HG02588 (cell line): ENCODE measurements around the gene RNF31.

Source experiments
- ATAC-seq: cut with Tn5 transposase; IDR thresholded peaks from one replicate; pipeline ENCODE4 v1.9.1; 2021; ENCODE audit warnings: mild to moderate bottlenecking, moderate library complexity; ENCODE audit not compliant: unreplicated experiment

The RNF31 gene

DNA sequence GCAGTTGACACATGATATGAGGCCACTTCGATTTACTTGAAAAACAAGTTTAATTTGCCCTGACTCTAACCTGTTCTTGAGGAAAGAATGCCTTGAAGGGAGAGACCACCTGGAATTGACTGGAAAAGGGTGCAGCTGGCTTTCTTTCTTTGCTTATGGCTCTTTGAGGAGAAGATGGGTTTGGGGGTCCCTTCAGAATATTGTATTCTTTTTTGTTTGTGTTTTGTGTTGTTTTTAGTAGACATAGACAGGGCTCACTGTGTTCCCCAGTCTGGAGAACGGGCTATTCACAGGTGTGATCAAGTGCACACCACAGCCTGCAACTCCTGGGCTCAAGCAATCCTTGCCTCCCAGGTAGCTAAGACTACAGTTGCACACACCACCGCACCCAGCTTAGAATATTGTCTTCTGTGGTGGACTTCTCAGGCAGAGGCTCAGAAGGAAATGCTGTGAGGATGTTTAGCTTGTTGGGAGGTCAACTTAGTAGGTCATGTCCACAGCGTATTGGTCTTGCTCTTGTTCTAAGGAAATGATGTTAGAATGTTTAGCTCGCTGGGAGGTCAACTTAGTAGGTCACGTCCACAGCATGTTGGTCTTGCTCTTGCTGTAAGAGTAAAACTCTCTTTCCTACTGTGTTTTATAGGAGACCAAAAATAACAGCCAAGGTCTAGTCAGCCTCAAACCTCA lies 31.0 kb upstream of the RNF31 start:
- no peak for ATAC-seq

DNA sequence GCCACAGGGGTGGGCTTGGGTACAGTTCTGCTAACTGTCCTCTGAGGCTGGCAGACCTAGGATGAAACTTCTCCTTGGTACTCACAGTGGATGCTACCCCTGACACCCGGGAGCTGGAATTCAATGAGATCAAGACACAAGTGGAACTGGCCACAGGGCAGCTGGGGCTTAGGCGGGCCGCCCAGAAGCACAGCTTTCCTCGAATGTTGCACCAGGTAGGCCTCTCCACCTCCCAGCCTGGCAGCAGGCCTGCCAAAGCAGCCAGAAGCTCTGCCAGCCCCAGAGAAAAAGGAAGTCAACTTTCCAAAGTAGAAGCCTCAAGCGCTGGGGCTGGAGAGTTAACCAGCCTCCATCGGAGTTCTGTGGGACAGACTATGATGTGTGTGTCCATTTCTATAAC lies 30.1 kb upstream of the RNF31 start:
- ATAC-seq: no peak

DNA sequence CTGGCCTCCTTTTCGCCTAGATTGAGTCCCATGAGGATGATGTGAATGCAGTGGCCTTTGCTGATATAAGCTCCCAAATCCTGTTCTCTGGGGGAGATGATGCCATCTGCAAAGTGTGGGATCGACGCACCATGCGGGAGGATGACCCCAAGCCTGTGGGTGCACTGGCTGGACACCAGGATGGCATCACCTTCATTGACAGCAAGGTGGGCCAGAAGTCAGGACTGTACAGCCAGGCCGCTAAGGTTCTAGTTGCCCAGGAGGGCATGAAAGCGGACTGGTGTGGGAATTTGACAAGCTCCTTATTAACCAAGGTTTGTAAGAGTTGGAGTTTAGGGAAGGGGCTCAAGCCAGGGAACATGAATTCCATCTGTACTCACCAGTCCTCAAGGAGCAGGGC lies 27.6 kb upstream of the RNF31 start:
- no peak for ATAC-seq

DNA sequence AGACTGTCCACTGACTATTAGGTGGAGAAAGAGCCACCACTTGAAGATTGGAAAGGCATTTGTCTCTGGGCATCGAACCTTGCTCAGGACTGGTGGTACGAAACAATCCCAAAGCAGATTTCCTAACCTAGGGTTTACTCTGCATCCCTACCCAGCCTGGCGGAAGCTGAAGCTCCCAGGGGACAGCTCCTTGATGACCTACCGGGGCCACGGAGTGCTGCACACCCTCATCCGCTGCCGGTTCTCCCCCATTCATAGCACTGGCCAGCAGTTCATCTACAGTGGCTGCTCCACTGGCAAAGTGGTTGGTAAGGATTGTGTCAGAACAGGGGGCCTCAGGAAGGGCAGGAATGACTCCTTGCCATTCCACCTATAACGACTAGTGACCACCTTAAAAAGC lies 26.1 kb upstream of the RNF31 start:
- no peak for ATAC-seq

DNA sequence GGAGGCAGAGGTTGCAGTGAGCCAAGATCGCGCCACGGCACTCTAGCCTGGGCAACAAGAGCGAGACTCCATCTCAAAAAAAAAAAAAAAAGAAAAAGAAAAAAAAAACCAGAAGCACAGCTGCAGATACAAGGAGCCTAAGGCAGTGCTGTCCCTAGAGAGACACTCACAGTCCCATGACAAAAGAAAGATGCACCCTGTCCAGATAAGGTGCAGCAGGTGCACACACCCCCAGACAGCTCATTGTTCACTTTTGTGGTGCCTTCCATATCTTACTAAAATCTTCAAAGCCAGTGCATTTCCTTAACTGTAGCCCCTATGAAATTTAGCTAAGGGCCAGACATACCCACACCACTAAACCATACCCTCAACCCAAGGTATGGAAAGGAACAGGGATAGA lies 24.9 kb upstream of the RNF31 start:
- ATAC-seq: no peak

DNA sequence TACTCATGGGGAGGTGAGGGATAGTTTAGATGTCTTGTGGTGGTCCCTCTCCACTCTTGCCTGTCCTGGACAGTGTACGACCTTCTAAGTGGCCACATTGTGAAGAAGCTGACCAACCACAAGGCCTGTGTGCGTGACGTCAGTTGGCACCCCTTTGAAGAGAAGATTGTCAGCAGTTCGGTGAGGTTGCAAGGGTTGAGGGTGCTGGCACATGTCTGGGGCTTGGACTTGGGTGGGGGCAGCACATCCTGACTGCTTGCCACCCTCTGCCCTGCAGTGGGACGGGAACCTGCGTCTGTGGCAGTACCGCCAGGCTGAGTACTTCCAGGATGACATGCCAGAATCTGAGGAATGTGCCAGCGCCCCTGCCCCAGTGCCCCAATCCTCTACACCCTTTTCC lies 24.4 kb upstream of the RNF31 start:
- no peak for ATAC-seq

DNA sequence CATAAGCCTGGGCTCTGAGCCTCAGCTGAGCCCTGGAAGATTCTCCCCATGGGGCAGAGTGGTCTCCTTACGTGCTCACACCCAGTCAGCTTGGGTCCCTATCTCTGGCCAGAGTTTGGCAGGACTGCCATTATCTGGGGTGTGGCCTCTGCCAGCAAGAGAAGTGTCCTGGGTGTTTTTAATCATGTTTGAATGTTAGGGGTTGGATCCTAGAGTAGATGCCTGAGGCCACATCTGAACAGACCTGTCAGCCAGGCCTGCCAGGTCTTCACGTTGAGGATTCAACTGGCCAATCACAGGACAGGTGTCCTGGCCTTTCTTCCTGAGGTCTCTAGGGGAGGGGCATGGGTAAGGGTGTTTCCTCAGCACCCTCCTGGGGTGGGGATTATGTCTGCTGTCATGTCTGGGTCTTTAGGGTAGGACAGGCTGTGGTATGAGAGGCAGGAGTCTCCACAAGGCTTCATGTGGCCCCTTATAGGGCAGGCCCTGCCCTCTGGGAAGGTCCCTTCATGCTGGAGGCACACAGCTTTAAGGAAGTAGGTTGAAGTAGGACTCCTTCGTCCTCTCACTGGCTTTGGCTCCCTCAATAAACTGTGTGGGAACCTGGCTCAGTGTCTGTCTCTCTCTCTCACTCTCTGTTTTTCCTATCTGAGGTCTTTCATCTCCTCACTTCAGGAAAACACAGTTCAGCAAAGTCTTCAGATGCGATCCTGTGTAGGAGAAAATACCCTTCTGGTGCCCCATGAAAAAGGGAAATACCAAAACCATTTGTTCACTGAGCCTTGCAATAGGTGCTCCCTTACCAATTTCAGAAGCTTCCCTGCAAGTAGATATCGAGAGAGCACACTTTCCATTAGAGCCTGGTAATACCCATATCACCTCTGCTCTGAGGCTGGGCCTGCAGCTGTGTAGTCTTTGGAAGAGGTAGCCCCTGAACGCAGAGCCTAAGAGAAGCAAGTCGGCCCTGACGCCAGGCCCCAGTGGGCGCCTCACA lies 23.6 kb upstream of the RNF31 start:
- ATAC-seq: peak; percentile 74

DNA sequence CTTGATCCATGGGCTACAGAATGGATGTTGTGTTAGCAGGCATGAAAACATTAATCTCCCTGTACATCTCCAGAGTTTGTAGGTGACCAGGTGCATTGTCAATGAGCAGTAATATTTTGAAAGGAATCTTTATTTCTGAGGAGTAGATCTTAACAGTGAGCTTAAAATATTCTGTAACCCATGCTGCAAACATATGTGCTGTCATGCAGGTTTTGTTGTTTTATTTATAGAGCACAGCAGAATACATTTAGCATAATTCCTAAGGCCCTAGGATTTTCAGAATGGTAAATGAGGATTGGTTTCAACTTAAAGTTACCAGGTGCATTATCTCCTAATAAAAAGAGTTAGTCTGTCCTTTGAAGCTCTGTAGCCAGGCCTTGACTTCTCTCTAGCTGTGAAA lies 20.4 kb upstream of the RNF31 start:
- no peak for ATAC-seq

DNA sequence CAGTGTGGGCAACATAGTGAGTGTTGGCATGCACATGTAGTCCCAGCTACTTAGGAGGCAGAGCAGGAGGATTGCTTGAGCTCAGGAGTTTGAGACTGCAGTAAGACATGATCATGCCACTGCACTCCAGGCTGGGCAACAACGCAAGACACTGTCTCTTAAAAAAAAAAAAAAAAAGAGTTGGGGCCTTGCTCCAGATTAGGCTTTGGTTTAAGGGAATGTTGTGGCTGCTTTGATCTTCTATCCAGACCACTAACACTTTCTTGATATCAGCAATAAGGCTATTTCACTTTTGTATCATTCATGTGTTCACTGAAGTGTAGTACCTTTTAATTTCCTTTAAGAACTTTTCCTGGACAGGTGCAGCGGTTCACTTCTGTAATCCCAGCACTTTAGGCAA lies 19.6 kb upstream of the RNF31 start:
- no peak for ATAC-seq

DNA sequence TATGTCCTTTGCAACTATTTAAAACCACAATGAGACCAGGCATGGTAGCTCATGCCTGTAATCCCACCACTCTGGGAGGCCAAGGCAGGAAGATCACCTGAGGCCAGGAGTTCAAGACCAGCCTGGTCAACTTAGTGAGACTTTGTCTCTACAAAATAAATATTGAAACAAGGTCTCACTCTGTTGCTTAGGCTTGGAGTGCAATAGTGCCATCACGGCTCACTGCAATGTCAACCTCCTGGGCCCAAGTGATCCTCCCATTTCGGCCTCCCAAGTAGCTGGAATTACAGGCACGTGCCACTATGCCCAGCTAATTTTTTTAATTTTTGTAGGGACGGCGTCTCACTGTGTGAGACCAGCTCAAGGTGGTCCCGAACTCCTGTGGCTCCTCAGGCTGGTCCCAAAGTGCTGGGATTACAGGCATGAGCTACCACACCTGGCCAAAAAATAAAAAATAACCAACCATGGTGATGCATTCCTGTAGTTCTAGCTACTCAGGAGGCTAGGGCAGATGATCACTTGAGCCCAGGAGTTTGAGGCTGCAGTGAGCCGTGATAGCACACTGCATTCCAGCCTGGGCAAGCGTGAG lies 17.8 kb upstream of the RNF31 start:
- no peak for ATAC-seq

DNA sequence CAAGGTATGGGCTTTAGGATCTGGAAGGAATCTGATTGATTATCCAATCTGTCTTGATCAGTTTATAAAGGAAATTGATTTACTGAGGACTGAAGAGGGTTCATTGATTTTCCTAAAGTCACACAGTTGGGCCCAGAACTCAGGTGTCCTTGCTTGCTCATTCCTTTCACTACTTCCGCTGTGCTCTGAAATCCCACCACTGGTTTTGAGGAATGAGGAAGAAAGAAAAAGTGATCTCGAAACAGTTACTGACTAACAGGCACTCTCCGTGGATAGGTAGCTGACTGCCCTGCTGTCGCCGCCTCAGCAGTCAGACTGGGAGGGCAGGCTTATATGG lies 16.9 kb upstream of the RNF31 start, which contains the start of gene FITM1:
Gene FITM1, plus strand, starts transcription at position 280 of the 337 bp plus-strand sequence. CDS start 905 bp downstream, outside the sequence.
- ATAC-seq: no peak

DNA sequence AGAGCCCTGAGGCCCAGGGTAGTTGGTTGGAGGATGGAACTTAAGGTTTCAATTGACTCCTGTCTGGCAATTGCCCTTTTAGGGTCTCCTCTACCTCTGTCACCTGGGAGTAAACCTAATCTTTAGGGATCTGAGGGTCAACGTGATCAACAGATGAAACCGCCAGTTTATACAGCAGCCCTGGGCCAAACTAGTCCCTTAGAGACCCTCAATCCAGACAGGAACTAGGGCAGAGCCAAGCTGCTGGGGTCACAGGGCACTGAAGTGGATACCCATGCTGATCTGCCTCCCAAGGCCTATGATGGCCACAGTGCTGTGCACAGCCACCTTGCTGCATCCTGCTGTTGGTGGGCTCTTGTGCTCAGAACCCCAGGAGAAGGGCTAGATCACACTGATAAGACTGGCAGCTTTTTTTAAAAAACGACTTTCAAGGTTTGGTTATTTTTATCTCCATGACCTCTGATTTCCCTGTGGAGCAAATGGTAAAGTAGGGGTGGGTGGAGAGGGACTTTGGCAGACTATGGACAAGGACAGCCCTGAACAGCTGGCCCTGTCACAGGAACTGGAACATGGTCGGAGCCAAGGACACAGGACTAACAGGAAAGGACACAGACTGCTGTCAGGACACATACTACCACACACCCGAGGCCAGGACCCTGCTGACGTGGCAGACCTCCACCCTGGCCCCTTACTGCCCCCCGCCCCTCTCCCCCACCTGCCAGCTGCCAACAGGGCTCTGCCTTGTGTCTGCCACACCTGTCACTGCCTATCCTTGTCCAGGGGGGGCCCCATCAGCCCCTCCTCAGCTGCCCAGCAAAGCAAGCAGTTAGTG lies 16.4 kb upstream of the RNF31 start:
- no peak for ATAC-seq

DNA sequence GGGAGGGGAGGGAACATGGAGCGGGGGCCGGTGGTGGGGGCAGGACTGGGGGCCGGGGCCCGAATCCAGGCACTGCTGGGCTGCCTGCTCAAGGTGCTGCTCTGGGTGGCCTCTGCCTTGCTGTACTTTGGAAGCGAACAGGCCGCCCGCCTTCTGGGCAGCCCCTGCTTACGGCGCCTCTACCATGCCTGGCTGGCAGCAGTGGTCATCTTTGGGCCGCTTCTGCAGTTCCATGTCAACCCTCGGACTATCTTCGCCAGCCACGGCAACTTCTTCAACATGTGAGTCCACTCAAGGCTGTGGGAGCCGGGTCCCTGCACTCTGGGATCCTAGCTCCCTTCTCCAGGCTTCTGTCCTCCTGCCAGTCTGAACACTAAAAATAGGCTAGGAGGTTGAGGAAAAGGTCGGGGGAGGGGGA lies 15.7 kb upstream of the RNF31 start:
- ATAC-seq: no peak

DNA sequence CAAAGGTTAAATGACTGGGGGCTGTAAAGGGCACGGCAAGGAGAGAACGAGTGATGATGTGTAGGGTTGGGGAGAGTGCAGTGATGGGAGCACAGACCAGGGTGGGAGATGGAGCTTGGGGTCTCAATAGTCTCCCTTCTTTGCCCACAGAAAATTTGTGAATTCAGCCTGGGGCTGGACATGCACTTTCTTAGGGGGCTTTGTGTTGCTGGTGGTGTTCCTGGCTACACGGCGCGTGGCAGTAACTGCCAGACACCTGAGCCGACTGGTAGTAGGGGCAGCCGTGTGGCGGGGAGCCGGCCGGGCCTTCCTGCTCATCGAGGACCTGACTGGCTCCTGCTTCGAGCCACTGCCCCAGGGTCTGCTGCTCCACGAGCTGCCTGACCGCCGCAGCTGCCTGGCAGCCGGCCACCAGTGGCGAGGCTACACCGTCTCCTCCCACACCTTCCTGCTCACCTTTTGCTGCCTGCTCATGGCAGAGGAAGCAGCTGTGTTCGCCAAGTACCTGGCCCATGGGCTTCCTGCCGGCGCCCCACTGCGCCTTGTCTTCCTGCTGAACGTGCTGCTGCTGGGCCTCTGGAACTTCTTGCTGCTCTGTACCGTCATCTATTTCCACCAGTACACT lies 15.1 kb upstream of the RNF31 start:
- ATAC-seq: no peak

DNA sequence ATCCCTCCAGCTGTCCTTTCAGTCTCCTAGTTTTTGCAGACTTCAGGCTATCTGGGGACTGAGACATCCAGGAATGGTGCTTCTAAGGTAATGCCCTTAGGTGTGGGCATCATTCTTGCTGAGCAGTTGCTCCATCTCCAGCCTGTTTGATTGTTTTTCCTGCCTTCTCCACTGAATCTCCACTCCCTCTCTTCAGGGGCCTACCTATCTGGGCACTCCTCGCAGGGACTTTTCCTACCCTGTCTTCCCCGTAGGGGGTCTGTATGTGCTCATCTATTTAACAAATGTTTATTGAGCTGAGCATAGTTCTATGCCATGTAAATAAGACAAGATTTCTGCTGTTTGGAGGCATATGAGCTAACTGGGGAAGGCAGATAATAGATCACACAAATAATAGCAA lies 14.3 kb upstream of the RNF31 start:
- no peak for ATAC-seq

DNA sequence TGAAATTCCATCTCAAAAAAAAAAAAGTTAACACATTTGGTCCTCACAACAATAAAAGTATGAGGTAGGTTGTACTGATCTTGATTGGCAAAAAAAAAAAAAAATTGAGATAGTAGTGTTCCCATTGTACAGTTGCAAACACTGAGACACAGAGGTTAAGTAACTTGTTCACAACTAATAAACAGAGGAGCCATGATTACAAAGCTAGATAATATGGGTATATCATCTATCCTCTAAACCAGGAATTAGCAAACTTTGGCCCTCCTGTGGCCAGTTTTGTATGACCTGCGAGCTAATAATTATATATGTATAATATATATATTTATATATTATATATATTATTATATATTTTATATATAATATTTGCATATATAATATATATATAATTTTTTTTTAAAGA lies 13.6 kb upstream of the RNF31 start:
- no peak for ATAC-seq

DNA sequence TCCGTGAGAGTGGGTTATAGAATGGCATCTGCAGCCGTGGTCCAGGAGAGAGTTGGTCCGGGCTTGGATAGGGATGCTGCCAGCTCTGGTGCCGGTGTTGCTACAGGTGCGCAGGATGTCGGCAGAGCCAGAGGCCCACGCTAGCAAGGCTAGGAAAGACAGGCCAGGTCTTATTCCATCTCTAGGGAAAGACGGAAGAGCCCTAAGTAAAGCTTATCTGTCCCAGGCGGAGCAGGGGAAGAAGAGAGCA lies 11.8 kb upstream of the RNF31 start:
- ATAC-seq: no peak

DNA sequence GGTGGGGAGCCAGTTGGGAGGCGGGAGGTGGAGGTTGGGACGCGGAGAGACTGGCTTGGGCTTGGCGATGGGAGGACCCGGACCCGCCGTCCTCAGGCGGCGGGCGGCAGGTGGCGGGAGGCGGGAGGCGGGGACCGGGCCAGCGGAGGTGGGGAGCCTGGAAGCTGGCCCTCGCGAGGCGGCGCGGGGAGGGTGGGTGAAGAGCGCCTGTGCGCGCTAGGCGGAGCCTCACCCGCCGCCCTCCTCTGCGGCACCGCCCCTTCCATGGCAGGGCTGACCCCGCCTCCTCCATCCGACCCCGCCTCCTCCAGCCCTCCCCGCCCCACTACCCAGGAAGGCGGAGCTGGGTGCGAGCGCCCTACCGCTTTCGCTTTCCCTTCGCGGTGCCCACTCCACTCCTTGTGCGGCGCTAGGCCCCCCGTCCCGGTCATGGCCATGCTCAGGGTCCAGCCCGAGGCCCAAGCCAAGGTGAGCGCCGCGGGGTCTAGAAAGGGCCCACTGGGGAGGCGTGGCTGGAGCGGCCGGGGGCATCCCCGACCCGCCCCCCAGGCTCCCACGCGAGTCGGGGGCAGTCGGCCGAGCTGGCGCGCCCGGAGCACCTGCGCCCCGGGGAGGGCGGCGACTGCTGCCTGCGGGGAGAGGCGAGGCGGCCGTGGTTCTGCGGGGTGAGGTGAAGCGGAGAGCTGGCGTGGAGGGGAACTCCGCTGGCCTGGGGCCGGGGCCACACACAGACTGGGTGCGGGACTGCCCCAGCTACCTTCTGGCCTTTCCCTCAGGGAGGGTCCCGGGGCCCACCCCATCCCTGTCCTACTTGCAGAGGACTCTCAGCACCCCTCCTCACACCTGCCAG lies 11.2 kb upstream of the RNF31 start, which contains the start of gene PSME1:
Gene PSME1, plus strand, starts transcription at position 361 of the 850 bp plus-strand sequence. Its CDS starts 69 bp downstream, at position 430.
- peak; percentile 82 for ATAC-seq

DNA sequence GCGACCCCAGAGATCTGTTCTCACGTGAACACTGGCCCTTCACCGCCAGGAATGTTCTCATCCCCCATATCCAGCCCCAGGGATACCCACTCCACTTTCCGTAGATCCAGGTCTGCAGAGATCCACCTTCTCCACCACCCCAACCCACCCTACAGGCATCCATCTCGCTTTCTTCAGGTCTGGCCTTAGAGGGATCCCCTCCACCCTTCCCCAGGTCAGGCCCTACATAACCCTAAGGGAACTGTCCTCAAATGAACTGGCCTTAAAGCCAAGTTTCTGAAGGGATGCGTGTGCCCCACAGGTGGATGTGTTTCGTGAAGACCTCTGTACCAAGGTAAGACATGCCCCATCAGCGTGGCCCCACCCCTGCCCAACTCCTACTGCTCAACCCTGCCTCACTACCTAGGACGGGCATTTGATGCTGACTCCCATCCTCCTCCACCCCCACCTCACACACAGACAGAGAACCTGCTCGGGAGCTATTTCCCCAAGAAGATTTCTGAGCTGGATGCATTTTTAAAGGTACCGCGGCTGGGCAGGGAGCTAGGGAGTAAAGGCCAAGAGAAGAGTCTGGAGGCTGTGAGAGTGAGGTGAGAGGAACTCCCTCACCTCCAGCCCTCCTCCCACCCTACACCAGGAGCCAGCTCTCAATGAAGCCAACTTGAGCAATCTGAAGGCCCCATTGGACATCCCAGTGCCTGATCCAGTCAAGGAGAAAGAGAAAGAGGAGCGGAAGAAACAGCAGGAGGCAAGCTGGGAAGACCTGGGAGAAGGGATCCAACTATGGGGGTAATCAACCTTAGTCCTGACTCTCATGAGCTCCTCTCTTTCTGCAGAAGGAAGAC lies 10.4 kb upstream of the RNF31 start:
- no peak for ATAC-seq
